Karpas-422 (cell line): ENCODE measurements around the gene SMIM17. TPM values are rescaled to one million over a fixed set of nuclear protein-coding genes. Genes with fewer than 3 reads are reported as not detected.
"Not testable (repeated sequence)": the region's sequence is repeated elsewhere in the genome, so short reads cannot be mapped to it uniquely, and the experiment has no call there.

ENCODE experiments used
- DNase-seq: peaks from one replicate; pipeline ENCODE4 v3.0.0-alpha.2; 2015
- H2AFZ ChIP-seq: fragments of 200-600 bp; sonication (generic); 2 replicates; pipeline ENCODE4 v1.6.1; 2014; ENCODE audit warnings: antibody characterized with exemption, low read length, mixed read lengths
- H3K27ac ChIP-seq: fragments of 200-600 bp; sonication (generic); 2 replicates; pipeline ENCODE4 v1.5.1; 2014; ENCODE audit warnings: mild to moderate bottlenecking, low read length, moderate library complexity
- H3K27me3 ChIP-seq: fragments of 200-600 bp; sonication (generic); 2 replicates; pipeline ENCODE4 v1.6.1; 2014; ENCODE audit warnings: low read length, mixed read lengths
- H3K36me3 ChIP-seq: fragments of 200-600 bp; sonication (generic); 2 replicates; pipeline ENCODE4 v1.6.1; 2014; ENCODE audit warnings: low read length, mixed read lengths; ENCODE audit not compliant: insufficient read depth
- H3K4me1 ChIP-seq: fragments of 200-600 bp; sonication (generic); 2 replicates; pipeline ENCODE4 v1.6.1; 2014; ENCODE audit warnings: mild to moderate bottlenecking, low read length, mixed read lengths
- H3K4me2 ChIP-seq: fragments of 200-600 bp; sonication (generic); 2 replicates; pipeline ENCODE4 v1.6.1; 2014; ENCODE audit warnings: low read length, low read depth, mild to moderate bottlenecking; ENCODE audit not compliant: poor library complexity, severe bottlenecking
- H3K4me3 ChIP-seq: fragments of 200-600 bp; sonication (generic); 2 replicates; pipeline ENCODE4 v1.5.1; 2014; ENCODE audit warnings: mild to moderate bottlenecking, antibody characterized with exemption, low read length, mixed read lengths
- H3K79me2 ChIP-seq: fragments of 200-600 bp; sonication (generic); 2 replicates; pipeline ENCODE4 v1.6.1; 2014; ENCODE audit warnings: mild to moderate bottlenecking, low read length, mixed read lengths
- H3K9ac ChIP-seq: fragments of 200-600 bp; sonication (generic); 2 replicates; pipeline ENCODE4 v1.6.0; 2014; ENCODE audit warnings: low read length
- H3K9me2 ChIP-seq: fragments of 200-600 bp; sonication (generic), shearing (Covaris generic); replicated peaks from 2 replicates; pipeline ENCODE4 v1.6.0; 2014; ENCODE audit warnings: mild to moderate bottlenecking, low read length, moderate library complexity; ENCODE audit not compliant: insufficient read depth
- H3K9me3 ChIP-seq: fragments of 300-700, 200-600 bp; sonication (generic); 2 replicates; pipeline ENCODE4 v1.6.1; 2014; ENCODE audit warnings: low read length, mixed read lengths
- H4K20me1 ChIP-seq: fragments of 200-600 bp; sonication (generic); 2 replicates; pipeline ENCODE4 v1.6.1; 2014; ENCODE audit warnings: mild to moderate bottlenecking, antibody characterized with exemption, low read length, low read depth; ENCODE audit not compliant: insufficient read depth
- total RNA-seq: library from RNA; depleted of rRNA; stranded (reverse); fragments of >200 nt; shearing (Covaris generic); gene quantifications from 2 replicates; pipeline ENCODE4 v1.2.3, GENCODE V29; 2014; ENCODE audit warnings: low replicate concordance

SMIM17 gene
- total RNA-seq, 1 experiment from 2014 or later = 0.19 TPM

GRCh38 chr19:56663931-56664500 lies 21.1 kb downstream of the SMIM17 start:
- H3K4me2 ChIP-seq = no peak overlapping the region
- no peaks in the 10 kb centered on the region for H3K36me3 ChIP-seq
- H3K9me3 ChIP-seq = peaks cover 50% of the 10 kb centered on the region
- no peak overlapping the region for H2AFZ ChIP-seq
- H3K4me3 ChIP-seq = no peak overlapping the region
- H4K20me1 ChIP-seq = no peaks in the 10 kb centered on the region
- no peaks in the 10 kb centered on the region for H3K79me2 ChIP-seq
- DNase-seq = no peak
- no peaks in the 10 kb centered on the region for H3K9me2 ChIP-seq
- H3K27ac ChIP-seq = no peak overlapping the region
- H3K27me3 ChIP-seq = no peaks in the 10 kb centered on the region
- no peak overlapping the region for H3K9ac ChIP-seq
- no peaks in the 10 kb centered on the region for H3K4me1 ChIP-seq

DNA sequence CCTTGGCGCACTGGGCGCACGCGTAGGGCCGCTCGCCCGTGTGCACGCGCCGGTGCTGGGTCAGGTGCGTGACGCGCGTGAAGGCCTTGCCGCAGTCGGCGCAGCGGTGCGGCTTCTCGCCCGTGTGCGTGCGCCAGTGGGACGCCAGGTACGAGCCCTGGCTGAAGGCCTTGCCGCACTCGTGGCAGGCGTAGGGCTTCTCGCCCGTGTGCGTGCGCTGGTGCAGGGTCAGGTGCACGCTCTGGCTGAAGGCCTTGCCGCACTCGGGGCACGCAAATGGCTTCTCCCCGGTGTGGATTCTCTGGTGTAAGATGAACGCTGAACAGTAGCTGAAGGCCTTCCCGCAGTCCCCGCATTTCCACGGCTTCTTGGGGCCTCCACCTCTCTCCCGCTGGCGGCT lies 21.6 kb downstream of the SMIM17 start:
- H3K79me2 ChIP-seq = no peaks in the 10 kb centered on the region
- no peak for DNase-seq
- no peaks in the 10 kb centered on the region for H4K20me1 ChIP-seq
- no peaks in the 10 kb centered on the region for H3K27me3 ChIP-seq
- H3K4me2 ChIP-seq = no peak overlapping the region
- H3K9ac ChIP-seq = no peak overlapping the region
- peaks cover 48% of the 10 kb centered on the region for H3K9me3 ChIP-seq
- no peaks in the 10 kb centered on the region for H3K36me3 ChIP-seq
- H3K4me3 ChIP-seq = no peak overlapping the region
- no peaks in the 10 kb centered on the region for H3K4me1 ChIP-seq
- no peaks in the 10 kb centered on the region for H3K9me2 ChIP-seq
- H3K27ac ChIP-seq = no peak overlapping the region
- H2AFZ ChIP-seq = no peak overlapping the region

DNA sequence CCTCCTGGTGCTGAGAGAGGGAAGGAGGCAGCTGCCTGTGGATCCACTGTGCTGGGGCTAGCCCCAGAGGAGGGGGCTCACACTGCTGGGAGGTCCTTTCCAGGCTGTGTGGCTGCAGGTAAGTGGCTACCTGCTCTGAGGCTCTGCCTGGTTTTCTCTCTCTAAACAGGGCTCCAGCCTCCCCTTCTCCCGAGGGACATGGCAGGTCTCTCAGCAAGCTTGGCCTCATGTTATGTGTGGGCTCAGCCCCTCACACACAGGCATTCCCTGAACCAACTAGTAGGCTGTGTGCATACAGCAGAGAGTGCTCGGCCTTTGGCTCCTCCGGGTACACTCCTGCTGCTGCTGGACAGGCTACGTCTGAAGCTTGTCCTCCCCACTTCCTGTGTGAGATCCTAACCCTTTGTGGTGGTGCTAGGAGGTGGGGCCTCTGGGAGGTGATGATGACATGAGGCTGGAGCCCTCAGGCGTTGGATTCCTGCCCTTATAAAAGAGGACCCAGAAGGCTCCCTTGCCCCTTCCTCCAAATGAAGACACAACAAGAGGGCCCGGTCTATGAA lies 24.4 kb downstream of the SMIM17 start:
- Histone ChIP-seq H4K20me1 (no peaks in the 10 kb centered on the region), H3K4me3 (no peak overlapping the region), H3K9ac (no peak overlapping the region), H3K4me2 (no peak overlapping the region), H3K9me3 (peaks cover 42% of the 10 kb centered on the region), H2AFZ (no peak overlapping the region), H3K27me3 (no peaks in the 10 kb centered on the region), H3K9me2 (no peaks in the 10 kb centered on the region), H3K79me2 (no peaks in the 10 kb centered on the region), H3K4me1 (no peaks in the 10 kb centered on the region), H3K27ac (no peak overlapping the region), H3K36me3 (no peaks in the 10 kb centered on the region)
- no peak for DNase-seq

DNA sequence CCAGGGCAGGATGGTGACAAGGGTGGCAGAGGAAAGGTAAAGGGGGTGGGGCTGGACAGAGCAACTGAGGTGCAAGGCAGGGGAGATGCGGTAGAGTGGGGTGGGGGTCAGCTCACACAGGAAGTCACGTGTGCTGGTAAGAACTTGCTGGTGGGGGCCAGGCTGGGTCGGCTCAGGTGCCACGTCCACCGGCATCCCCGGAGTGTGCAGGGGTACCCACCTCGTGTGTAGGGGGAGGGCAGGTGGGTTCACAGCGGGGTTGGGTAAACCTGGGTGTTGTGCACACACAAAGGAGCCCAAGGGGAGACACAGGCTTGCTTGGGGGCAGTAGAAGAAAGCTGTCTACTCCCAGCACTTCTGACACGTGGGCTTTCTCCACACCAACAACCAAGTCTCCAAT lies 25.7 kb downstream of the SMIM17 start:
- Histone ChIP-seq H2AFZ (no peak overlapping the region), H3K4me1 (no peaks in the 10 kb centered on the region), H4K20me1 (no peaks in the 10 kb centered on the region), H3K4me3 (no peak overlapping the region), H3K79me2 (no peaks in the 10 kb centered on the region), H3K9me2 (no peaks in the 10 kb centered on the region), H3K36me3 (no peaks in the 10 kb centered on the region), H3K9ac (no peak overlapping the region), H3K4me2 (no peak overlapping the region), H3K27me3 (no peaks in the 10 kb centered on the region), H3K27ac (no peak overlapping the region), H3K9me3 (peaks cover 38% of the 10 kb centered on the region; the same call in 1 of the 2 replicates)
- no peak for DNase-seq

- Histone ChIP-seq H3K27ac (no peak overlapping the region), H4K20me1 (no peaks in the 10 kb centered on the region), H3K4me2 (no peak overlapping the region), H2AFZ (no peak overlapping the region), H3K27me3 (no peaks in the 10 kb centered on the region), H3K9me2 (no peaks in the 10 kb centered on the region), H3K9me3 (peaks cover 34% of the 10 kb centered on the region), H3K9ac (no peak overlapping the region), H3K79me2 (no peaks in the 10 kb centered on the region), H3K4me1 (no peaks in the 10 kb centered on the region), H3K4me3 (no peak overlapping the region), H3K36me3 (no peaks in the 10 kb centered on the region)
- DNase-seq = no peak
Observed at GRCh38 chr19:56670401-56670960, 27.5 kb downstream of the SMIM17 start.

- H3K27ac ChIP-seq = no peak overlapping the region
- no peaks in the 10 kb centered on the region for H3K9me2 ChIP-seq
- H3K36me3 ChIP-seq = no peaks in the 10 kb centered on the region
- H2AFZ ChIP-seq = no peak overlapping the region
- no peaks in the 10 kb centered on the region for H3K79me2 ChIP-seq
- H4K20me1 ChIP-seq = no peaks in the 10 kb centered on the region
- H3K4me1 ChIP-seq = no peaks in the 10 kb centered on the region
- H3K9ac ChIP-seq = no peak overlapping the region
- DNase-seq = no peak
- H3K27me3 ChIP-seq = no peaks in the 10 kb centered on the region
- peaks cover 31% of the 10 kb centered on the region for H3K9me3 ChIP-seq
- H3K4me2 ChIP-seq = no peak overlapping the region
- H3K4me3 ChIP-seq = no peak overlapping the region
Observed at GRCh38 chr19:56670961-56671612, 28.1 kb downstream of the SMIM17 start.

DNA sequence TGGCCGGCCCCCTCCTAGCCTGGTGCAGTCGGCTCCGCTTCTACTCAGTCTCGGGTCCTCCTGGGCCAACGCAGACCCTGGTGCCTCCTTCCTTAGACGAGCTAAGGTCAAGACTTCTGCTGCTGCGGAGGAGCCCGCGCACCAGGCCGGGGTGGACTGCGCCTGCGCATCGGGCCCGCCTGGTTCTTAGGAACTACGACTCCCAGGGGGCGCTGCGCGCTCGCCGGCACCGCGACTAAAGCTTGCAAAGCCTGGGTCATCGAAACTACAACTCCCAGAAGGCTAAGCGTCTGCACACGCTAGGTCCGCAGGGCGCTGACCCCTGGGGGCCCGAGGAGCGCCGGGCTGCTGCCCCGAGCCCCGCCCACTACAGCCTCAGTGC lies 28.6 kb downstream of the SMIM17 start, which contains the start of gene ZNF835:
Gene ZNF835 (minus strand): TSS at position 145 of the 382 bp plus-strand sequence. CDS start 6,559 bp downstream, outside the sequence.
- Histone ChIP-seq H3K27me3 (no peaks in the 10 kb centered on the region), H3K4me1 (no peaks in the 10 kb centered on the region), H3K9me2 (no peaks in the 10 kb centered on the region), H3K9me3 (peaks cover 33% of the 10 kb centered on the region), H2AFZ (no peak within 1 kb of the TSS), H3K36me3 (no peaks in the 10 kb centered on the region), H3K79me2 (no peaks in the 10 kb centered on the region), H3K4me3 (no peak within 1 kb of the TSS), H3K4me2 (no peak within 1 kb of the TSS), H3K9ac (no peak within 1 kb of the TSS), H4K20me1 (no peaks in the 10 kb centered on the region), H3K27ac (no peak within 1 kb of the TSS)
- no peak for DNase-seq

- peaks cover 26% of the 10 kb centered on the region for H3K9me3 ChIP-seq
Observed at GRCh38 chr19:56672610-56673009, 29.7 kb downstream of the SMIM17 start.

More at GRCh38 chr19:56672610-56673009, 29.7 kb downstream of the SMIM17 start:
- H3K4me1 ChIP-seq, H3K27me3 ChIP-seq, H3K27ac ChIP-seq, H2AFZ ChIP-seq, H3K9ac ChIP-seq, H3K4me3 ChIP-seq, H3K36me3 ChIP-seq, H3K79me2 ChIP-seq, DNase-seq, H3K9me2 ChIP-seq, H3K4me2 ChIP-seq, H4K20me1 ChIP-seq: not testable (repeated sequence)
